NCI-H524 treated with DMSO at 0.1 percent for 48 hours (cell line): ENCODE data around the gene IL22.

ENCODE experiments used
- DNase-seq: peaks from one replicate; lab custom pipeline; 2025; lab: John Stamatoyannopoulos, UW

The IL22 gene

GRCh38 chr12:68229956-68230355, 23.4 kb downstream of the IL22 start:
- DNase-seq = no peak

- no peak for DNase-seq
Measured at GRCh38 chr12:68227356-68227755, 26.0 kb downstream of the IL22 start.

GRCh38 chr12:68225576-68226476, 27.6 kb downstream of the IL22 start, which contains the start of gene IL26:
Gene IL26, minus strand, starts transcription at chr12:68225810. Its CDS starts 54 bp downstream, at chr12:68225756.
- DNase-seq = no peak

GRCh38 chr12:68224613-68225285, 28.7 kb downstream of the IL22 start:
- no peak for DNase-seq

- peak; percentile 52 for DNase-seq
Measured at GRCh38 chr12:68223067-68223747, 30.2 kb downstream of the IL22 start.

- no peak for DNase-seq
Measured at GRCh38 chr12:68222326-68222725, 31.1 kb downstream of the IL22 start.

GRCh38 chr12:68221497-68221896, 31.9 kb downstream of the IL22 start:
- no peak for DNase-seq

GRCh38 chr12:68210875-68211274, 42.5 kb downstream of the IL22 start:
- DNase-seq = no peak

GRCh38 chr12:68209048-68209728, 44.2 kb downstream of the IL22 start:
- peak; percentile 64 for DNase-seq

GRCh38 chr12:68207276-68207675, 46.1 kb downstream of the IL22 start:
- no peak for DNase-seq

DNA sequence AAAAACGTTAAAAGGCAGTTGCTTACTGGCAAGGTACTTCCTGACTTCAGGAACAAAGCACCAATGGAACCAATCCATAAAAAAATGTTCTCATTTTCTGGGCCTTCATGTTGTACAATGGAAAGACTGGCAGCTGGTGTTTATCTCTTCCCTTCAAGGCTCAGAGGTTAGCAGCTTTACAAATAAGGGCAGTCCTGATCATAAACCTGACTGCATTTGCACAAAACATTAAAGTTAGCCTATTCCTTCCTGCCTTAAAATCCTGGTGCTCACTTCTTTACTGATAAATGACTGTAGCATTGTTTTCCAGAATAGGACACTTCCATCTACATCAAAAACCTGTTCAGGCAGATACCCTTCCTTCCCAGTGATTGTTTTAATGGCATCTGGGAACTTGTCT, 47.0 kb downstream of the IL22 start:
- no peak for DNase-seq

GRCh38 chr12:68203460-68203875, 49.9 kb downstream of the IL22 start:
- no peak for DNase-seq

DNA sequence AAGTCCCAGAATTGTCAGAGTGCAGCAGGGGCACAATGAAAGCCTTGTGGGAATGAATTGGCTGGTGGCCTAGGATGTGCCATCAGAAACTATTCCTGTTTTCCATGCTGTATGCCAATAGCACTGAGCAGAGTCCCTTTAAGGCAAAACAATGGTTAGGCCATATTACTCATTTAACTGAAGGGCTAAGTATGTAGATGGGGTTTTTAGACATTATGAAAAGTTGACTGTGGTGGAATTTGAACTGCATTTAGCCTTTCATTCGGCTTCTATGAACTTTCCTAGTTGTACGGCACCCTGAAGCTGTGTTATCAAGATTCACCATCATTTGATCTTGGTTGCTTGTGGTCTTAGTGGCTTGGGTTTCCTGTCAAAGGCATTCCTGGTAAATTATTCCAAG, 52.5 kb downstream of the IL22 start:
- no peak for DNase-seq

DNA sequence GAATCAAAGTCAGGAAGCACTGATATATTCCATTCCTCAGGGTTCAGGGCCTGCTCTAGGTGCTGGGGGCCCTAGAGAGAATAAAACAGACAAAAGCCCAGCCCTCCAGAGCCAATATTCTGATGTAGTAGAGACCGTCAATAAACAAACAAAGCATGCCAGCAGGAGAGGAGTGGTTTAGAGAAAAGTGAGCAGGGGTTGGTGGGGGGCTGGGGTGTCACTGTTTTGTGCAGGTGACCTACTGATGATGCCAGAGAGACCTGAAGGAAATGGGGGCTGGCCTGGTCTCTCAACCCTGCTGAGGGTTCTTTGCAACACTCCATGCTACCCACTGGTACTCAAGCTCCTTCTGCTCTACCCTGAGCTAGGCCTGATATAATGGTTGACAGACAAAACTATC, 54.3 kb downstream of the IL22 start:
- DNase-seq = no peak

GRCh38 chr12:68198507-68199086, 54.8 kb downstream of the IL22 start:
- DNase-seq = no peak
